Measurements from ENCODE around the gene ITCH. TPM values are rescaled to one million over a fixed set of nuclear protein-coding genes. Genes with fewer than 3 reads are reported as not detected.

Gene ITCH
- total RNA-seq, 5 donors from 2014 or later (not counting 1 experiment from before 2014, with no cell fraction given): 50.5 to 63.6 (median 53.3) TPM

DNA sequence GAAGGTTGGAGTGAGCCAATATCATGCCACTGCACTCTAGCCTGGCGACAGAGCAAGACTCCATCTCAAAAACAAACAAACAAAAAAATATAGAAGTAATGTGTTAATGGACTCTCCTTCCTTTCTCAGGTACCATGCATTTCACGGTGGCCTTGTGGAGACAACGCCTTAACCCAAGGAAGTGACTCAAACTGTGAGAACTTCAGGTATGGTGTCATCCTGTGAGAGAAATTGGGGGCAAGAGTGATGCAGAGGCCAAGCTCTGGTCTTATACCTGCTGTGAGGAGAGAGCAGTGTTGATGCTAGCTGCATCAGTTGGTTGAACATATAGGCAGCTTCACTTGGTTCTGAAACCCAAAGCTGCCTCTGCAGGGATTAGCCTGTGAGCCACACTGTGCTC lies 6.2 kb downstream of the ITCH start:
- peak overlapping the region; percentile 11 to 19 for H3K27ac Mint-ChIP-seq
- no peaks in the 10 kb centered on the region for H3K9me3 Mint-ChIP-seq
- H3K4me3 Mint-ChIP-seq: no peak overlapping the region
- H3K27me3 ChIP-seq (replicated peaks in 1 of 2; ENCODE audit: control insufficient read depth in 2 of 2, extremely low read depth in 1 of 2, insufficient read depth in 2 of 2, low read length in 1 of 2): no peaks in the 10 kb centered on the region
- H3K9me3 ChIP-seq: no peaks in the 10 kb centered on the region
- H3K36me3 Mint-ChIP-seq: peaks cover 33% of the 10 kb centered on the region
- ATAC-seq (replicated peaks in 1 of 4): peak in 3 of 4 experiments; percentile 33 to 62 (median 46)
- peaks cover 5 to 52% of the 10 kb centered on the region in 2 experiments for H3K4me1 ChIP-seq (ENCODE audit: control insufficient read depth in 1 of 2, extremely low read depth in 1 of 2, insufficient read depth in 2 of 2, low read length in 2 of 2)
- peaks cover 38 to 57% (median 54%) of the 10 kb centered on the region in 3 donors for H3K4me1 Mint-ChIP-seq
- WGBS (ENCODE audit: insufficient coverage): no CpG with 5 or more reads among the region's 3 CpGs
- POLR2A ChIA-PET: no interaction called here
- DNase-seq: peak in 11 of 35 experiments; percentile 9 to 48 (median 15)
- H3K36me3 ChIP-seq (ENCODE audit: control insufficient read depth in 2 of 2, extremely low read depth in 1 of 2, insufficient read depth in 1 of 2, low read length in 1 of 2): peaks cover 0 to 25% of the 10 kb centered on the region in 2 donors
- H3K27ac ChIP-seq (ENCODE audit: low read length): peak overlapping the region; percentile 62
- H3K4me3 ChIP-seq (ENCODE audit: control insufficient read depth in 1 of 2, extremely low read depth in 1 of 2, low read length in 1 of 2): no peak overlapping the region
- H3K27me3 Mint-ChIP-seq: no peaks in the 10 kb centered on the region
- CTCF ChIA-PET: no interaction called here

DNA sequence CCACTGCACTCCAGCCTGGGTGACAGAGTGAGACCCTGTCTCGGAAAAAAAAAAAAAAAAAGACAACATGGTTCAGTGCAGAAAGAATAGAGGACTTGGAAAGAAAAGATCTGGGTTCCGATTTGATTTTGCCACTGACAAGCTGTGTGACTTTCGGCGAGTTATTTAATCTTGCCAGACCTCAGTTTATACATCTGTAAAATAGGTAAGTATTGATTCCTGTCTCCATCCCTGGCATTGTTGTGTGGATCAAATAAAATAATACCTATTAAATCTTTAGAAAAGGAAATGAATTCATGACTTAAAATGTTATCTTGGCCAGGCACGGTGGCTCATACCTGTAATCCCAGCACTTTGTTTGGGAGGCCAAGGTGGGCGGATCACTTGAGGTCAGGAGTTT lies 7.0 kb downstream of the ITCH start:
- no peak overlapping the region for H3K27ac Mint-ChIP-seq
- no peak overlapping the region for H3K4me3 Mint-ChIP-seq
- DNase-seq (no peak), ATAC-seq (replicated peaks in 1 of 4) (no peak)
- H3K4me1 ChIP-seq (ENCODE audit: control insufficient read depth in 1 of 2, extremely low read depth in 1 of 2, insufficient read depth in 2 of 2, low read length in 2 of 2): peaks cover 4 to 44% of the 10 kb centered on the region in 2 experiments
- H3K27me3 ChIP-seq (replicated peaks in 1 of 2; ENCODE audit: control insufficient read depth in 2 of 2, extremely low read depth in 1 of 2, insufficient read depth in 2 of 2, low read length in 1 of 2): no peaks in the 10 kb centered on the region
- peaks cover 35 to 57% (median 55%) of the 10 kb centered on the region in 3 donors for H3K4me1 Mint-ChIP-seq
- CTCF ChIA-PET: interaction anchor here in 1 of 2 donors (0.7 kb wide), 1 partner anchor 48 kb away, joined by 3 read pairs; no protein-coding TSS in a partner anchor
- no peak overlapping the region for H3K4me3 ChIP-seq (ENCODE audit: control insufficient read depth in 1 of 2, extremely low read depth in 1 of 2, low read length in 1 of 2)
- no peaks in the 10 kb centered on the region for H3K9me3 Mint-ChIP-seq
- H3K36me3 Mint-ChIP-seq: peaks cover 35% of the 10 kb centered on the region
- H3K9me3 ChIP-seq: no peaks in the 10 kb centered on the region
- peaks cover 0 to 26% of the 10 kb centered on the region in 2 donors for H3K36me3 ChIP-seq (ENCODE audit: control insufficient read depth in 2 of 2, extremely low read depth in 1 of 2, insufficient read depth in 1 of 2, low read length in 1 of 2)
- H3K27ac ChIP-seq (ENCODE audit: low read length): no peak overlapping the region
- no peaks in the 10 kb centered on the region for H3K27me3 Mint-ChIP-seq
- POLR2A ChIA-PET: interaction anchor here in 1 of 2 donors (0.7 kb wide), 1 partner anchor 51 kb away, joined by 3 read pairs; no protein-coding TSS in a partner anchor
- 100% methylated on average over 1 of the region's 6 CpGs for WGBS (ENCODE audit: insufficient coverage)

DNA sequence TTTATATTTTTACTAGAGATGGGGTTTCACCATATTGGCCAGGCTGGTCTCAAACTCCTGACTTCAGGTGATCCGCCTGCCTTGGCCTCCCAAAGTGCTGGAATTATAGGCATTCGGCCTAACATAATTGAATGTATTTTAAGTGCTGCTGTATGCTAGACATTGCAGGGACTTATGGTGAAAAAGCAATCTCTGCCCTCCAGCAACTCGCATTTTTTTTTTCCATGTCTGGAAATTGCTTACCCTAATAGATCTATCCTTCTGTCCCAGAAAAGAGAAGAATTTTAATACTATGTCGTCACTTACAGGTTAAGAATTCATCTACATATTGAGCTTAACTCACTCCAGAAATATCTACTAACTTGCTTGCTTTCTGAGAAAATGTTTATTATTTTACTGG lies 10.4 kb downstream of the ITCH start:
- no peaks in the 10 kb centered on the region for H3K9me3 Mint-ChIP-seq
- WGBS (ENCODE audit: insufficient coverage): 100% methylated on average over 1 of the region's 4 CpGs
- Histone ChIP-seq H3K27ac (ENCODE audit: low read length) (no peak overlapping the region), H3K9me3 (no peaks in the 10 kb centered on the region), H3K36me3 (ENCODE audit: control insufficient read depth in 2 of 2, extremely low read depth in 1 of 2, insufficient read depth in 1 of 2, low read length in 1 of 2) (peaks cover 0 to 30% of the 10 kb centered on the region in 2 donors), H3K4me3 (ENCODE audit: control insufficient read depth in 1 of 2, extremely low read depth in 1 of 2, low read length in 1 of 2) (no peak overlapping the region), H3K27me3 (replicated peaks in 1 of 2; ENCODE audit: control insufficient read depth in 2 of 2, extremely low read depth in 1 of 2, insufficient read depth in 2 of 2, low read length in 1 of 2) (no peaks in the 10 kb centered on the region), H3K4me1 (ENCODE audit: control insufficient read depth in 1 of 2, extremely low read depth in 1 of 2, insufficient read depth in 2 of 2, low read length in 2 of 2) (peaks cover 0 to 29% of the 10 kb centered on the region in 2 experiments)
- ChIA-PET POLR2A (interaction anchor here (0.7 kb wide), 4 partner anchors 24 to 823 kb away, joined by 3 to 4 read pairs (median 4); no protein-coding TSS in a partner anchor), CTCF (interaction anchor here (0.7 to 1.3 kb wide), 2 partner anchors 11 kb away, joined by 4 to 7 read pairs; partner anchors contain the start of gene ITCH (in 2 of the 2))
- peaks cover 26% of the 10 kb centered on the region for H3K36me3 Mint-ChIP-seq
- ATAC-seq (replicated peaks in 1 of 4) (no peak), DNase-seq (no peak)
- H3K4me3 Mint-ChIP-seq: no peak overlapping the region
- H3K27me3 Mint-ChIP-seq: no peaks in the 10 kb centered on the region
- peaks cover 25 to 50% (median 44%) of the 10 kb centered on the region in 3 donors for H3K4me1 Mint-ChIP-seq
- H3K27ac Mint-ChIP-seq: no peak overlapping the region

DNA sequence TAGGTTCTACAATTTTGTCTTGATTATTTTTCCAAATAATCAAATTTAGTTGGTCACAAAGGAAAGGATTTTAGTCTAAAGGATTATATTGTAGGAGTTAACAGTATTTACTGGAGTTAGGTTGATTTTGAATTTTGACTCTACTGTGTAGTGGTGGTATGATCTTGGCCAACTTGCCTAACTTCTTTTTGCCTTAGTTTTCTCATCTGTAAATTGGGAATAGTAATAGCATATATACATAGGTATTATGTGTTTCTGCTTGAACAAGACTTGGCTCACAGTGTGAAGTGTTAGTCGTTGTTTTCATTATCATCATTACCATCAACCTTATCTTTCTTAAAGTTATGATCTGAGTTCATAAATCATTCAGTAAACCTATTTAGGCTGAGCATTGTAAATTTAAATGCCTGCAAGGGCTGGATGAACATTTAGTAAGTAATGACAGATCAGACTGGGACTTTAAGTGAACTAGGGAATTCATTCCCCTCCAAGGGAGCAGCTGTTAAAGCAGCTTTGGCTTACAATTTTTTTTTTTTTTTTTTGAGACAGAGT lies 11.2 kb downstream of the ITCH start:
- ATAC-seq (replicated peaks in 1 of 4) (no peak), DNase-seq (no peak)
- H3K4me1 ChIP-seq (ENCODE audit: control insufficient read depth in 1 of 2, extremely low read depth in 1 of 2, insufficient read depth in 2 of 2, low read length in 2 of 2): peaks cover 0 to 21% of the 10 kb centered on the region in 2 experiments
- H3K9me3 Mint-ChIP-seq: no peaks in the 10 kb centered on the region
- H3K27ac Mint-ChIP-seq: peak overlapping the region in 1 of 2 donors; percentile 36
- H3K27me3 ChIP-seq (replicated peaks in 1 of 2; ENCODE audit: control insufficient read depth in 2 of 2, extremely low read depth in 1 of 2, insufficient read depth in 2 of 2, low read length in 1 of 2): no peaks in the 10 kb centered on the region
- no peaks in the 10 kb centered on the region for H3K9me3 ChIP-seq
- no peak overlapping the region for H3K4me3 ChIP-seq (ENCODE audit: control insufficient read depth in 1 of 2, extremely low read depth in 1 of 2, low read length in 1 of 2)
- peaks cover 0 to 26% of the 10 kb centered on the region in 2 donors for H3K36me3 ChIP-seq (ENCODE audit: control insufficient read depth in 2 of 2, extremely low read depth in 1 of 2, insufficient read depth in 1 of 2, low read length in 1 of 2)
- H3K4me1 Mint-ChIP-seq: peaks cover 26 to 48% (median 43%) of the 10 kb centered on the region in 3 donors
- CTCF ChIA-PET: interaction anchor here in 1 of 2 donors (1.3 kb wide), 1 partner anchor 12 kb away, joined by 4 read pairs; the partner anchor contains the start of gene ITCH
- WGBS (ENCODE audit: insufficient coverage): no CpG with 5 or more reads among the region's 1 CpG
- H3K27ac ChIP-seq (ENCODE audit: low read length): no peak overlapping the region
- H3K4me3 Mint-ChIP-seq: no peak overlapping the region
- H3K27me3 Mint-ChIP-seq: no peaks in the 10 kb centered on the region
- POLR2A ChIA-PET: interaction anchor here in 1 of 2 donors (0.7 kb wide), 2 partner anchors 32 to 311 kb away, joined by 3 to 4 read pairs; no protein-coding TSS in a partner anchor
- peaks cover 24% of the 10 kb centered on the region for H3K36me3 Mint-ChIP-seq

DNA sequence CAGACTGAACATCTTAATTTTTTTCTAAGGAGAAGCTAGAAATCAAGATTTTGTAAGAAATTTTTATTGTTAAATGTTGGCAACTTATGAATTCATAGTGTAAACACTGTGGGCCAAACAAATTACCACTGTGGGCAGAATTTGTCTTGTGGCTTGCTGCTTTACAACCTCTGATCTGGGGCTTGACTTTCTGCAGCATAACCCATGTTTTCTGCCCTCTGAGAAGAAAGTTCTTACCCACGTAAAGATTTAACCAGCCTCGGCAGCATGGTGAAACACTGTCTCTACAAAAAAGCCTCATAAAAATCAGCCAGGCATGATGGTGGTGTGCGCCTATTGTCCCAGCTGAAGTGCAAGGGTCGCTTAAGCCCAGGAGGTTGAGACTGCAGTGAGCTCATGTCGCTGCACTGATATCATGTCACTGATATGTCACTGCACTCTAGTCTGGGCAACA lies 12.9 kb downstream of the ITCH start:
- ChIA-PET POLR2A (no interaction called here), CTCF (no interaction called here)
- Mint-ChIP-seq H3K36me3 (peaks cover 12% of the 10 kb centered on the region), H3K4me1 (peaks cover 30 to 45% (median 43%) of the 10 kb centered on the region in 3 donors), H3K9me3 (no peaks in the 10 kb centered on the region), H3K27me3 (no peaks in the 10 kb centered on the region), H3K27ac (no peak overlapping the region), H3K4me3 (no peak overlapping the region)
- H3K4me3 ChIP-seq (ENCODE audit: control insufficient read depth in 1 of 2, extremely low read depth in 1 of 2, low read length in 1 of 2): no peak overlapping the region
- ATAC-seq (replicated peaks in 1 of 4): no peak
- no peaks in the 10 kb centered on the region for H3K27me3 ChIP-seq (replicated peaks in 1 of 2; ENCODE audit: control insufficient read depth in 2 of 2, extremely low read depth in 1 of 2, insufficient read depth in 2 of 2, low read length in 1 of 2)
- H3K9me3 ChIP-seq: no peaks in the 10 kb centered on the region
- 82% methylated on average over 3 of the region's 5 CpGs for WGBS (ENCODE audit: insufficient coverage)
- H3K36me3 ChIP-seq (ENCODE audit: control insufficient read depth in 2 of 2, extremely low read depth in 1 of 2, insufficient read depth in 1 of 2, low read length in 1 of 2): peaks cover 0 to 16% of the 10 kb centered on the region in 2 donors
- DNase-seq: no peak
- peaks cover 0 to 17% of the 10 kb centered on the region in 2 experiments for H3K4me1 ChIP-seq (ENCODE audit: control insufficient read depth in 1 of 2, extremely low read depth in 1 of 2, insufficient read depth in 2 of 2, low read length in 2 of 2)
- H3K27ac ChIP-seq (ENCODE audit: low read length): no peak overlapping the region

DNA sequence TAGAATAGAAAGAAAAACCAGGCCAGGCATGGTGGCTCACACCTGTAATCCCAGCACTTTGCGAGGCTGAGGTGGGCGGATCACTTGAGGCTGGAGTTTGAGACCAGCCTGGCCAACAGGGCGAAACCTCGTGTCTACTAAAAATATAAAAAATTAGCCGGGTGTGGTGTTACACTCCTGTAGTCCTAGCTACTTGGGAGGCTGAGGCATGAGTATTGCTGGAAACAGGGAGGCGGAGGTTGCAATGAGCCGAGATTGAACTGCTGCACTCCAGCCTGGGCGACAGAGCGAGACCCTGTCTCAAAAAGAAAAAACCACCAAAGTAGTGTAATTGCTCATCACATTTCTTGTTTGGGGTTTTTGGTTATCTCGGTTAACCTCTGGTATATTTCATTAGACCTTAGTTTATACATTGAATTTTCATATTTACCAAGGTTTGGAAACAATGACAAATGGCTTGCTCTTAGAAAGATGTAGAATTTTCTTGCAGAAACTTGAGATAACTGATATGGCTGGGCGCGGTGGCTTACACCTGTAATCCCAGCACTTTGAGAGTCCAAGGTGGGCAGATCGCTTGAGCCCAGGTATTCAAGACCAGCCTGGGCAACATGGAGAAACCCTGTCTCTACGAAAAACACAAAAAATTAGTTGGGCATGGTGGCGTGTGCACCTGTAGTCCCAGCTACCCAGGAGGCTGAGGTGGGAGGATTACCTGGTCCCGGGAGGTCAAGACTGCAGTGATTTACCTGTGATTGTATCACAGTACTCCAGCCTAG lies 14.2 kb downstream of the ITCH start:
- no peak overlapping the region for H3K4me3 ChIP-seq (ENCODE audit: control insufficient read depth in 1 of 2, extremely low read depth in 1 of 2, low read length in 1 of 2)
- Mint-ChIP-seq H3K27ac (no peak overlapping the region), H3K4me3 (no peak overlapping the region), H3K4me1 (peaks cover 30 to 49% (median 48%) of the 10 kb centered on the region in 3 donors), H3K9me3 (no peaks in the 10 kb centered on the region), H3K27me3 (no peaks in the 10 kb centered on the region), H3K36me3 (peaks cover 12% of the 10 kb centered on the region)
- H3K36me3 ChIP-seq (ENCODE audit: control insufficient read depth in 2 of 2, extremely low read depth in 1 of 2, insufficient read depth in 1 of 2, low read length in 1 of 2): peaks cover 0 to 10% of the 10 kb centered on the region in 2 donors
- DNase-seq: no peak
- ChIA-PET CTCF (no interaction called here), POLR2A (no interaction called here)
- no peak for ATAC-seq (replicated peaks in 1 of 4)
- peak overlapping the region; percentile 23 for H3K27ac ChIP-seq (ENCODE audit: low read length)
- 77% methylated on average over 8 of the region's 16 CpGs for WGBS (ENCODE audit: insufficient coverage)
- no peaks in the 10 kb centered on the region for H3K27me3 ChIP-seq (replicated peaks in 1 of 2; ENCODE audit: control insufficient read depth in 2 of 2, extremely low read depth in 1 of 2, insufficient read depth in 2 of 2, low read length in 1 of 2)
- peaks cover 0 to 19% of the 10 kb centered on the region in 2 experiments for H3K4me1 ChIP-seq (ENCODE audit: control insufficient read depth in 1 of 2, extremely low read depth in 1 of 2, insufficient read depth in 2 of 2, low read length in 2 of 2)
- H3K9me3 ChIP-seq: no peaks in the 10 kb centered on the region
